Measurements from ENCODE around the gene NBEA.

DNA sequence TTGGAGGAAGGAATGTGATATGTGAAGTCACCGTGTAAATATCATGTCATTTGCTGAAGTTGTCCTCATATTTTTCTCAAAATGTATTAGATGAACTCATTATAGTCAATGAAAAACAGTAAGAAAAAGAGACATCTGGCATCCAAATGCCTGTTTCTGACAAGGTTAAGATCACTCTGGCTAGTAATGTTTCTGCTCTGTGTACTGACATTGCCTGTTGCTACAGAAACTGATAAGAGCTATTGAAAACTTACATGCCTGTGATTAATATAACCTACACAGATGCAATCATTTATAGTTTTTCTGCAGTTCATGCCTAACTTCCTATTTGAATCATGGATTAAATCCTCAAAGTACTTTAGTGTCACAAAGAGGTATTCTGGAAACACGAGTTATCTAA lies 249.8 kb downstream of the NBEA start:
- TF ChIP-seq, protein P1, sequence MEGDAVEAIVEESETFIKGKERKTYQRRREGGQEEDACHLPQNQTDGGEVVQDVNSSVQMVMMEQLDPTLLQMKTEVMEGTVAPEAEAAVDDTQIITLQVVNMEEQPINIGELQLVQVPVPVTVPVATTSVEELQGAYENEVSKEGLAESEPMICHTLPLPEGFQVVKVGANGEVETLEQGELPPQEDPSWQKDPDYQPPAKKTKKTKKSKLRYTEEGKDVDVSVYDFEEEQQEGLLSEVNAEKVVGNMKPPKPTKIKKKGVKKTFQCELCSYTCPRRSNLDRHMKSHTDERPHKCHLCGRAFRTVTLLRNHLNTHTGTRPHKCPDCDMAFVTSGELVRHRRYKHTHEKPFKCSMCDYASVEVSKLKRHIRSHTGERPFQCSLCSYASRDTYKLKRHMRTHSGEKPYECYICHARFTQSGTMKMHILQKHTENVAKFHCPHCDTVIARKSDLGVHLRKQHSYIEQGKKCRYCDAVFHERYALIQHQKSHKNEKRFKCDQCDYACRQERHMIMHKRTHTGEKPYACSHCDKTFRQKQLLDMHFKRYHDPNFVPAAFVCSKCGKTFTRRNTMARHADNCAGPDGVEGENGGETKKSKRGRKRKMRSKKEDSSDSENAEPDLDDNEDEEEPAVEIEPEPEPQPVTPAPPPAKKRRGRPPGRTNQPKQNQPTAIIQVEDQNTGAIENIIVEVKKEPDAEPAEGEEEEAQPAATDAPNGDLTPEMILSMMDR (conservative IDR thresholded peaks at IDR 0.05): no peak
- TF ChIP-seq ZFX (IDR thresholded peaks at IDR 0.05): no peak
